ENCODE results near the gene NDUFS6. TPM values are rescaled to one million over a fixed set of nuclear protein-coding genes. Genes with fewer than 3 reads are reported as not detected.
A peak's percentile ranks its signal among the peaks of the same experiment; 100 is the strongest.

Gene NDUFS6
- total RNA-seq, 4 donors from 2014 or later = 22.0 to 86.9 (median 49.7) TPM

DNA sequence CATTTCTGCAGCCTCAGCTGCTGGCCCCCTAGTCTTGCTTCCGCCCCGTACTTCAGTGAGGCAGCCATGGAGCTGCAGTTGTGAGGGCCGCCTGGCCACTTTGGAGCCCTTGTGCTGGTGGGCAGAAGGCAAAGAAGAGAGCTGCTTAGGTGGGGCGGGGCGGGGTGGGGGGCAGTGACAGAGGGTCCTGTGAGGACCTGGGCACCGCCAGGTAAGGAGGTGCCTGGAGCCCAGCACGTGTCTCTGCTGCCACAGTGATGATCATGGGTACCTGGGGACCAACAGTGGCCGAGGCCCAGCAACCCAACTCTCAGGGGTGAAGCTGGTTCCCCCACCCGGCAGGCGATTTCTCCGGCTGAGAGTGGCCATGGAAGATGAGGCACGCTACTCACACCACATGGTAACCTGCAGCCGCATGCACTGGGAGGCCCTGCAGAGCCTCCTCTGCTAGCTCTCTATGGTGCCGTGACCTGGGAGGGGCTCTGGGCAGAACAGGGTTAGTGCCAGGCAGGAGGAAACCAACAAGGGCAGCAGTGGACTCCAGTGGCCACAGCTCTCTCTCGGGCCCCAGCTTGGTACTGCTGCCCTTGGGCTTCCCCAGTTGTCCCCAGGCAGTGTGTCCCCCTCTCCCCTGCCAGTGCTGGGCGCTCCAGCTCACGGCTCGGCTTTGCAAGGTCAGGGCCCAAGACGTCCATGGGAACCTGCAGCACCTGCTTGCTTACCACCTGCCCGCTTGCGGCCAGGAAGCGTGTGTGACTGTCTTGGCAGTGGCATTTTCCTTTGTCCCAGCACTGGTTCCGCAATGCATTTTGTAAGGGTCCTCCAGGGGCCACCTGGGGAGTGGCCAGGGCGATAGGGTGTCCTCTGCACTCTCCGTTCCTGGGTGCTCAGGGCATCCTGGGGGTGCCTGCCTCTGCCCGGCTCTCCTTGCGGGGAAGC is 24.0 kb downstream of the NDUFS6 start:
- intact Hi-C loops (cut with DNase I; ENCODE audit: low total_unique reads) = no loop called here
- WGBS, 2 donors = 94 to 96% methylated on average over 21 to 23 of the region's 27 CpGs
- peak in 1 of 2 donors; percentile 80 for DNase-seq (ENCODE audit: low spot score in 2 of 2)
- no peak overlapping the region for H3K4me3 ChIP-seq (ENCODE audit: low read depth, poor library complexity, severe bottlenecking)
- TF ChIP-seq POLR2A (IDR thresholded peaks at IDR 0.05) = no peak
- TF ChIP-seq, protein P1, sequence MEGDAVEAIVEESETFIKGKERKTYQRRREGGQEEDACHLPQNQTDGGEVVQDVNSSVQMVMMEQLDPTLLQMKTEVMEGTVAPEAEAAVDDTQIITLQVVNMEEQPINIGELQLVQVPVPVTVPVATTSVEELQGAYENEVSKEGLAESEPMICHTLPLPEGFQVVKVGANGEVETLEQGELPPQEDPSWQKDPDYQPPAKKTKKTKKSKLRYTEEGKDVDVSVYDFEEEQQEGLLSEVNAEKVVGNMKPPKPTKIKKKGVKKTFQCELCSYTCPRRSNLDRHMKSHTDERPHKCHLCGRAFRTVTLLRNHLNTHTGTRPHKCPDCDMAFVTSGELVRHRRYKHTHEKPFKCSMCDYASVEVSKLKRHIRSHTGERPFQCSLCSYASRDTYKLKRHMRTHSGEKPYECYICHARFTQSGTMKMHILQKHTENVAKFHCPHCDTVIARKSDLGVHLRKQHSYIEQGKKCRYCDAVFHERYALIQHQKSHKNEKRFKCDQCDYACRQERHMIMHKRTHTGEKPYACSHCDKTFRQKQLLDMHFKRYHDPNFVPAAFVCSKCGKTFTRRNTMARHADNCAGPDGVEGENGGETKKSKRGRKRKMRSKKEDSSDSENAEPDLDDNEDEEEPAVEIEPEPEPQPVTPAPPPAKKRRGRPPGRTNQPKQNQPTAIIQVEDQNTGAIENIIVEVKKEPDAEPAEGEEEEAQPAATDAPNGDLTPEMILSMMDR (IDR thresholded peaks at IDR 0.05) = no peak

- DNase-seq (ENCODE audit: low spot score in 2 of 2) = peak in 1 of 2 donors; percentile 74
- H3K4me3 ChIP-seq (ENCODE audit: low read depth, poor library complexity, severe bottlenecking) = no peak overlapping the region
- no peak for TF ChIP-seq POLR2A (IDR thresholded peaks at IDR 0.05)
- TF ChIP-seq, protein P1 (IDR thresholded peaks at IDR 0.05) = no peak
- intact Hi-C loops (cut with DNase I; ENCODE audit: low total_unique reads) = no loop called here
- WGBS, 2 donors = 83 to 85% methylated on average over 18 to 26 of the region's 26 CpGs
Measured at GRCh38 chr5:1826235-1826980, 25.2 kb downstream of the NDUFS6 start.

GRCh38 chr5:1827025-1827885 is 26.0 kb downstream of the NDUFS6 start:
- no peak for DNase-seq (ENCODE audit: low spot score in 2 of 2)
- 87 to 88% methylated on average over 26 of the region's 26 CpGs for WGBS, 2 donors
- TF ChIP-seq POLR2A (IDR thresholded peaks at IDR 0.05) = no peak
- TF ChIP-seq, protein P1 (IDR thresholded peaks at IDR 0.05) = no peak
- intact Hi-C loops (cut with DNase I; ENCODE audit: low total_unique reads) = no loop called here
- no peak overlapping the region for H3K4me3 ChIP-seq (ENCODE audit: low read depth, poor library complexity, severe bottlenecking)

DNA sequence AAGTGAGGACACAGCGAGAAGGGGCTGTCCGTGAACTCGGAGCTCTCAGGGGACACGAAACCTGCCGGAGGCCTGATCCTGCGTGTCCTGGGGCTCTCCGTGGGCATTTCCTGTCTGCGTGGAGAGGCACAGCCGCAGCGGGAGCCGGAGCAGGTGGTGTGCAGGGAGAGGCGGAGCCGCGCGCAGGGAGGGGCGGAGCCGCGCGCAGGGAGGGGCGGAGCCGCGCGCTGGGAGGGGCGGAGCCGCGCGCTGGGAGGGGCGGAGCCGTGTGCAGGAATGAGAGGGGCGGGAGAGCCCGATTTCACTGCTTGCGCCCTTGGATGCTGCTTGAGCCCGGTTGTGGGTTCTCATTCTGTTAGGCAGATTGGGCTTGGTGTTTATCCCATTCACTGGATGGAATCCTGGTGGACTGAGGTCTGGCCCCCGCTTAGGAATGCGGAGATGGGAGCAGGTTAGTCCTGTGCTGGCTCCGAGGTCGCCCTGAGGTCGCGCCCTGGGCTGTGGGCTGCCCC is 26.7 kb downstream of the NDUFS6 start:
- WGBS, 2 donors = 52 to 62% methylated on average over 15 to 35 of the region's 39 CpGs
- intact Hi-C loops (cut with DNase I; ENCODE audit: low total_unique reads) = no loop called here
- TF ChIP-seq POLR2A (IDR thresholded peaks at IDR 0.05) = no peak
- TF ChIP-seq, protein P1 (IDR thresholded peaks at IDR 0.05) = no peak
- DNase-seq (ENCODE audit: low spot score in 2 of 2) = no peak
- H3K4me3 ChIP-seq (ENCODE audit: low read depth, poor library complexity, severe bottlenecking) = no peak overlapping the region

DNA sequence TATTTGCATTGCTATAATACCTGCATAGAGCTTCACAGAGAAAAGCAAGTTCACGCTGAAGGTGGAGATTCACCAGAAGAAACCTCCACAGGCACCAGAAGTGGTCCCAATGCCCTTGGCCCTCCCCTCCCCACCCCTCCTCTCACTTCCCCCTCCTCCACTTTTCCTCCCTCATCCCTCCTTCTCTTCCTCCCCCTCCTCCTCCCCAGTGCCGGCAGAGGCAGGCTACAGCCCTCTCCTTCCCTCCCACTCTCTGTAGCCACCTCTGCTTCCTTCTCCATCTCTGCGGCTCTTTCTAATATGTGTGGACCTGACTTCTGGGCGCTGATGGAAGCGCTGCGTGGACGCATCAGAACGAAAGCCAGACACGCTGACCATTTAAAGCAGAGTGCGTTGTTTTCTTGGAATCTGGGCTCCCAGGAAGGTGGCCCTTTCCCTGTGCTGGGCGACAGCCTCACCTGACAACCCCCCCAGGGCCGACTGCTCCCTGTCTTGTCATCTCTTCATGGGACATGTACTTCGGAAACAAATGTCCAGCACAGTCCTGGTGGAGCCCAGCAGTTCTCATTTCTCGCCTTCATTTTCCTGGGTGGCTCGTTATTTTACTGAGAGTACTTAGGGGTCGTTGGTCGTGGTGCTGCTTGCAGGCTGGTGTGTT is 29.5 kb downstream of the NDUFS6 start:
- no peak overlapping the region for H3K4me3 ChIP-seq (ENCODE audit: low read depth, poor library complexity, severe bottlenecking)
- 83 to 85% methylated on average over 17 of the region's 17 CpGs for WGBS, 2 donors
- DNase-seq (ENCODE audit: low spot score in 2 of 2) = no peak
- intact Hi-C loops (cut with DNase I; ENCODE audit: low total_unique reads) = no loop called here
- TF ChIP-seq, protein P1 (IDR thresholded peaks at IDR 0.05) = no peak

Data from lower leg skin (tissue), 4 donors.